HG02610 (cell line): ENCODE measurements around the gene ALK.

Experiments used
- ATAC-seq: cut with Tn5 transposase; IDR thresholded peaks from one replicate; pipeline ENCODE4 v1.9.1; 2021; ENCODE audit warnings: mild to moderate bottlenecking, moderate library complexity; ENCODE audit not compliant: unreplicated experiment

Gene ALK

GRCh38 chr2:29305762-29306161, 615.6 kb downstream of the ALK start:
- no peak for ATAC-seq

GRCh38 chr2:29304399-29305060, 616.9 kb downstream of the ALK start:
- no peak for ATAC-seq

GRCh38 chr2:29296585-29296984, 624.8 kb downstream of the ALK start:
- no peak for ATAC-seq

- ATAC-seq, result no peak
Observed at GRCh38 chr2:29295845-29296244, 625.5 kb downstream of the ALK start.

- no peak for ATAC-seq
Observed at GRCh38 chr2:29293830-29294438, 627.5 kb downstream of the ALK start.

GRCh38 chr2:29290293-29291047, 630.9 kb downstream of the ALK start:
- no peak for ATAC-seq

GRCh38 chr2:29284671-29285070, 636.7 kb downstream of the ALK start:
- ATAC-seq, result no peak

- ATAC-seq, result no peak
Observed at GRCh38 chr2:29281916-29282247, 639.5 kb downstream of the ALK start.

GRCh38 chr2:29281086-29281915, 640.1 kb downstream of the ALK start:
- no peak for ATAC-seq

GRCh38 chr2:29278966-29279365, 642.4 kb downstream of the ALK start:
- no peak for ATAC-seq

GRCh38 chr2:29276151-29276550, 645.2 kb downstream of the ALK start:
- ATAC-seq, result no peak

GRCh38 chr2:29275186-29275585, 646.2 kb downstream of the ALK start:
- ATAC-seq, result no peak

GRCh38 chr2:29273685-29274611, 647.4 kb downstream of the ALK start:
- ATAC-seq, result no peak

- no peak for ATAC-seq
Observed at GRCh38 chr2:29273004-29273684, 648.2 kb downstream of the ALK start.

GRCh38 chr2:29272311-29272710, 649.1 kb downstream of the ALK start:
- ATAC-seq, result no peak

GRCh38 chr2:29270701-29271121, 650.7 kb downstream of the ALK start:
- no peak for ATAC-seq

GRCh38 chr2:29269765-29270109, 651.6 kb downstream of the ALK start:
- ATAC-seq, result no peak

GRCh38 chr2:29269095-29269764, 652.2 kb downstream of the ALK start:
- ATAC-seq, result no peak

- ATAC-seq, result no peak
Observed at GRCh38 chr2:29267720-29268119, 653.7 kb downstream of the ALK start.
